GM18907 (cell line): ENCODE measurements around the gene PRDM16.

Experiments used
- ATAC-seq: cut with Tn5 transposase; IDR thresholded peaks from one replicate; pipeline ENCODE4 v1.9.1; 2021; ENCODE audit warnings: mild to moderate bottlenecking, moderate library complexity; ENCODE audit not compliant: unreplicated experiment

Gene PRDM16

DNA sequence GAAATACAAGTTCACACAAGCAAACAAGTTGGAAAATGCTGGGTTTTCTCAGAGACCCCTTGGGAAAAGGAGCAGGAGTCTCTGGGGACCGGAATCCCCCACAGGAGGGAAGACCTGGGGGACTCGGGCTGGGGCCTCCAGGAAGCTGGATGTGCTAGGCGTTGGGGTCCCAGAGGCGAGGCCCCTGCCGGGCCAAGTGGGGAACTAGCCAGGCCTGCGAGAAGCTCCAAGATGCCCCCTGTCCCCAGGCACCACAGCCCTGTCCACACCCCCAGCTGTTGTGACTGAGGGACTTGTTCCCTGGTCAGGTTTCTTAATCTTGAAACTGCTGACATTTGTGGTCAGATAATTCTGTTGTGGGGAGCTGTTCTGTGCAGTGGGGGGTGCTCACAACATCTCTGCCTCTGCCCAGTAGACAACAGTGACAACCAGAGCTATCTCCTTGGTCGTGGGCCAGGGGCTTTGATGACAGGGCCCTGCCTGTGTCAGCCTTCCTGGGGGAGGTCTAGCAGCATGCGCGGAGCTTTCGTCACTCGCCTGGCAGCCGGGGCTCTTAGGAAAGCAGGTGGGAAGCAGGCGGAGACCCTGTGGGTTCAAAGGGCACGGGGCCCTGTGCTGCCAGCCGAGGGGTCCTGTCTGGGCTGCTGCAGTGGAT lies 259.1 kb downstream of the PRDM16 start:
- no peak for ATAC-seq

DNA sequence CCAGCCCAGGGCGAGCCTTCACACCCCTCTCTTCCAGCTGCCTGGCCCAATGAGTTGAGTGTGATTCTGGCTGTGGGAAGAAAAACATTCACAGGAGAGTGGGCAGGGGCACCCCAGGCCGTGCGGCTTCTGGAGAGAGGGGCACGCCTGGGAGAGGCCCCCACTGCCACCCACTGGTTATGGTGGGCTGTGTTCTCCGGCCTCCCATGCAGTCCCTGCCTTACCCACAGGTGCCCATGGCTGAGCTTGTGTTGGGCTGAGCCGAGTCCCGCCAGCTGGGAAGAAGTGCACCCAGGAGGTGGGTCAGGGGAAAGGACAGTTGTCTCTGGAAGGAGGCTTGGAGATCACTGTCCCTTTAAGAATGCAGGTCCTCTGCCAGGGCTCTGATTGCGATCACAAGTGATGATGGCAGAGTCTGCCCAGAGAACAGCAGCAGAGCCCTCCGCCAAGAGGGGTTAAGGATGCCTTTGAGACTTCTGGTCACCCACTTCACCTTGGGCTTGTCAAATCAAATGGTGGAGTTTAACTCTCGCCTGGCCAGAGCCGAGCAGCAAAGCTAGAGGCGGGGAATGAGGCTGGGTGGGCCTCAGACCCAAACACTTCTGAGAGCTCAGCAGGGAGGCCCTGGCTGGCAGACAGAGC lies 260.8 kb downstream of the PRDM16 start:
- ATAC-seq, result no peak

DNA sequence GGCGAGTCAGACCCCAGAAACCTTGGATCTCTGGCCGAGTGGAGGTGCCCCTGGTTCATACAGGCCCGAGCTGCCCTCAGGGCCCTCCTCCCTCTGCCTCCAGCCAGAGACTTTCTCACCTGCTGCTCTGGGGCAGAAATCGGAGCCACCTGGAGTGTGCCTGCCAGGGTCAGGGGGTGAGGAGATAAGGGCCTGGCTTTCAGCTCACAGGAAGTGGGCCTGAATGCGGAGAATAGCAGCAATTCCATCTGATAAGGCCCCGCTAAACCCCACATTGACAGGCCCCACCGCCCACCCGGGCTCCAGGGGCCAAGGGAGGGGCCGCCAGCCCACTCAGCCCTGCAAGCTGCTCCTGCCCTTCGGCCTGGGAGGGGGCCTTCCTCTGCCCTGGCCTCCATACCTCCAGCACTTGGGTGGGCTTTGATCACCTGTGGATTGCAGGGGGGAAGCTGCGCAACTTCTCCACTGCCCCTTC lies 261.8 kb downstream of the PRDM16 start:
- ATAC-seq, result no peak

DNA sequence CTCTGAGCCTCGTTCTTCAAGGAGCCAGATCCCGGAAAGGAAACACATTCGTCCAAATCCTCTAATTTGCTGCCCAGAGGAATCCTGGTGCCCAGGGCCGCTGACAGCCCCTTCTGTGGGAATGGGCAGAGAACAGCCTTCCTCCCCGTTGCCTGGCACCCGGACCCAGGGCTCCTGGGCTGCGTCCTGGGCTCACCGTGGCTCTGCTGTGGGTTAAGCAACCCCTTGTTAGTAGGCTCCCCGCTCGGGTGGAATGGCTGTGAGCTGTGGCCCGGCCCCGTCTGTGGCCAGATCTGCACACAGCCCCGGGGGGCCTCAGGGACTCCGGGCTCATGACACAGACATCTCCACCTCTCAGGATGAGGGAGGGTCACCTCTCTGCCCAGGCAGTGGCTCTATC lies 262.6 kb downstream of the PRDM16 start:
- ATAC-seq, result no peak

DNA sequence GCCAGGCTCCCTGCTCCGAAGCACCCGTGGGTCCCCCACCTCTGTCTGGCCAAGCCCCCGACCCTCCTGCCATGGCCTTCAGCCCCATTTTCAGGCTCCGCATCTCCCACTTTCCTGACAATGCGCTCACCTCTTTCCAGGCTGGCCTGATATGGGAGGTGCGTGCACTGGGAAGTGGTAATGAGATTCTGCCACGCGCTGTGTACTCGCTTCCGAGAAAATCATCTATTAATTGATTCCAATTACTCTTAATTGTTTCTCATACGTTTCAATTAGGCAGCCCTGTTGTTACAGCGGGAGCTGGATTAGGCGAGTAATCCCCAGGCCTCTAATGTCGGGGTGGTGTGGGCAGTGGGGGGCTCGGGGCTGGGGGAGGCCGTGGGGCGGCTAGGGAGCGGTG lies 263.0 kb downstream of the PRDM16 start:
- no peak for ATAC-seq

DNA sequence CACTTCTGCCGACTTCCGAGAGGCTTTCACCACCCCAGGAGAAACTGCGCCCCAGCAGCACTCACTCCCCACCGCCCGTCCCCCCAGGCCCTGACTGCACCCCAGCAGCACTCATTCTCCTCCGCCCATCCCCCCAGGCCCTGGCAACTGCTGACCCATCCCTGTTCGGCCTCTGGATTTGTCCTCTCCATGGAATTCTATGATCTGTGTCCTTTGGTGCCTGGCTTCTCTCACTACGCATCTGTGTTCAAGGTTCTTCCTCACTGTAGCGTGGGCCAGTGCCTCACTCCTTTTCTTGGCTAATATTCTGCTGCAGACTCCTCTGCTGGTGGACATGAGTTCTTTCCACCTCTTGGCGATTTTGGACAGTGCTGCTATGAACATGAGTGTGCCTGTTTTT lies 263.7 kb downstream of the PRDM16 start:
- ATAC-seq, result no peak

DNA sequence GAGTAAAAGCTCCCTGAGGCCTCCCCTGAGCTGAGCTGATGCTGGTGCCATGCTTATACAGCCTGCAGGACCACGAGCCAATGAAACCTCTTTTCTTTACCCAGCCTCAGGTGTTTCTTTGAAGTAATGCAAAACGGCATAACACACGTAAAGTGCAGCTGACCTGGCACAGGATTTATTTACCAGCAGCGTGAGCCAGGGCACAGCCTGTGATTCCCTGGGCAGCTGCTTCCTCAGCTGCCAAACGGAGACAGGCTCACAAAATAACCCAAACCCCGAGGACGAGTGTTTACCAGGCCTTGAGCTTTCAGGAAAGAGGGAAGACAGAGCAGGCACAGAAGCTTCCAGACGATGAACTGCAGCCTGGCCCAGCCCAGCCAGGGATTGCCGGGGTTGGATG lies 264.9 kb downstream of the PRDM16 start:
- no peak for ATAC-seq

DNA sequence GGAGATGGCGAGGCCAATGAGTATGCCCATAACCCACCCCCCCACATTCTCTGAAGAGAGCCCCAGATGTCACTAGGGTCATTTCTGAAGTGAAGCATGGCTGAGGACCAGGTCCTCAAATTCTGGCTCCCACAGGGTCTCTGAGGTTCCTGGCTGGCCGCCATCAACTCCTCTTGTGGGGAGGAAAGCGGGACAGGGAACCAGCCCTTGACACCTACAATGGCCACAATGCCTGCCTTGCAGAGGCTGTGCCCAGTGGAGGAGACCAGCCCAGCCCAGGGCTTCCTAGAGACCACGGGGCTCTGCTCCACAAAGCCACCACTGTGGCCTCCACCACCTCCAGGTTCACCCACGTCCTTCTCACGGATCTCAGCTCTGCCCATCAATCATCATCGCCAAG lies 265.4 kb downstream of the PRDM16 start:
- ATAC-seq, result no peak

DNA sequence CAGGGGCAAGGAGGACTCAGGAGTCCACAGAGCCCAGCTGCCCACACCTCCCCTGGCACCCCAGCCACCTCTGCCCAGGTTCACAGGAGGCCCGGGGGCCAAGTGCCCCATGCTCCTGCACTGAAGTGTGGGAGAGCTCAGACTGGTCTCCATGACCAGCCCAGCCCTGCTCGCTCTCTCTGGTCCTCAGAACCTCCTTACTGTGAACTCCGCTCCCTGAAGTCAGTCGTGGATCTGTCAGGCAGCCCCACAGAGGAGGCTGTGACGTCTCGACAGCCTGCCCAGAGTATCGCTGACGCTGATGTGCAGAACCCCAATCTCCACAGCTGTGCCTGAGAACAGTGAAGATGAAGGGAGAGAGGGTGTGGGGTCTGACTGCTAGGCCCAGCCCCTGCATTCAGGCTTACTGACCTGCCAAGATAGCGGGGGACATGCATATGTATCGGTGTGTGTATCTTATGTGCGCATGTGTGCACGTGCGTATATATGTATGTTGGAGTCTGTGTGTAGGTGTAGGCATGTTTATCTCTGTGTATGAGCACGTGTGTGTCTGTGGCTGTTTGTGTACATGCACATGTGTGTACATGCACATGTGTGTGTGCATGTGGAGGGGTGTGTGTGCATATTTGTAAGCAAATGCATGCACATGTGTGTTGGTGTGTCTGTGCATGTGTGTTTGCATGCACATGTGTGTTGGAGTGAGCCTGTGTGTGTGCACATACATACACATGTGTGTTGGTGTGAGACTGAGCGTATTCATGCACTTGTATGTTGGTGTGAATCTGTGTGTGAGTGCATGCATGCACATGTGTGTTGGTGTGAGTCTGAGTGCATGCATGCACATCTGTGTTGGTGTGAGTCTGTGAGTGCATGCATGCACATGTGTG lies 267.0 kb downstream of the PRDM16 start:
- ATAC-seq, result no peak

DNA sequence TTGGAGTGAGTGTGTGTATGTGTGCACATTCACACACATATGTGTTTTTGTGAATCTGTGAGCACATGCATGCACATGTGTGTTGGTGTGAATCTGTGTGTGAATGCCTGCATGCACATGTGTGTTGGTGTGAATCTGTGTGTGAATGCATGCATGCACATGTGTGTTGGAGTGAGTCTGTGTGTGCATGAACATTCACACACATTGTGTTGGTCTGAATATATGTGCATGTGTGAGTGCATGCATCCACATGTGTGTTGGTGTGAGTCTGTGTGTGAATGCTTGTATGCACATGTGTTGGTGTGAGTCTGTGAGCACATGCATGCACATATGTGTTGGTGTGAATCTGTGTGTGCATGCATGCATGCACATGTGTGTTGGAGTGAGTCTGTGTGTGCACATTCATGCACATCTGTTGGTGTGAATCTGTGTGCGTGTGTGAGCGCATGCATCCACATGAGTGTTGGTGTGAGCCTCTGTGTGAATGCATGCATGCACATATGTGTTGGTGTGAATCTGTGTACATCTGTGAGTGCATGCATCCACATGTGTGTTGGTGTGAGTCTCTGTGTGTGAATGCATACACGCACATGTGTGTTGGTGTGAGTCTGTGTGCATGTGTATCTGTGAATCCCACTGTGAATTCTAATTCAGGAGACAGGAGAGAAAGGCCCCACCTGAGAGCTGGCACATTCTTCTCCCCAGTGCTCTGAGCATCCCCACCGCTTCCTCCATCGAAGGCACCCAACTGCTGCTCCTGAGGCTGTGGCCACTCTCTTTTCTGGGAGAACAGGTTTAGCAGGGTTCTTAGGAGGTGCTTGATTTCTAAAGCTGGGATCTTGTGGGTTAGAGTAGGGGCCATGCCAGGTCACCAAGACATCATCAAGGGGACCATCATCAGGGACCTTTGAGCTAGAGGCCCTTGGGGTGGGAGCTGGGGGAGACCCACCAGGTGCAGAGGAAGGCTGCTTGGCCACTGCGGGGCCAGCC lies 267.9 kb downstream of the PRDM16 start:
- no peak for ATAC-seq

DNA sequence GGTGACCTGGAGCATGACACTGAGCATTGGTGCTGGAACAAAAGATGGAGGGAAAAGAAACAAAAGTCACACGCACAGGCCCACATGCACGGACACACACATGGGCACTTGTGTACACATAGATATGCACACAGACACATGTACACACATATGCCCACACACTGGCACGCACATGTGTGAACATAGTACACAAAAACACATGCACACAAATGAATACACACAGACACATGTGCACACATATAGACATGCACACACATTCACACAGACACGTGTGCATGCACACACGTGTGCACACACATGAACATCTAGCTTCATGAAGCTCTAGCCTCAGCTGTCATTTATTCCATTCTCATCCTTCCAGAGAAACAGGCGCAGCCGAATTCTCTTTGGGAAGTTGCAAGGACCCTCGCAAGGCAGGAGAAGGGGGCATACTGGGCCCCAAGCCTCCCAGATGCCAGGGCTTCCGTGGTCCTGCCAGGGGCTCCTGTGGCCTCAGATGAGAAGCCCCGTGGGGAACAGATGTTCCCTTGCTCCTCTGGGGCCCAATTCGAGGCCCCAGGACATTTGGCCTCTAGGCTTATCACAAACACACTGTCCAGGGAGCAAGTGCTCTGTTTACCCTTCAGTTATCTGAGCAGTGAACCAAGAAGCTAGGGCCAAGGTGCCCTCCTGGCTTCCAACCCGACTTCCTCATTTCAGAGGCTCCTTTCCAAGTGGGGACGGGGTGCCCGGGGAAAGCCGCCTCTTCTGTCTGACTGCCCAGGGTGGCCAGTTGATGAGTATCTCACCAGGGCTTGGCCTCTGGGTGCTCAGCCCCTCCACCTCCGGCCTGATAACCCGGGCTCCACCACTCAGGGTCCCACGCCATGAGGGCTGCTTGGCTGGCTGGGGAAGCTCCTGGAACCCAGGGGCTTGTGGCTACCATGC lies 269.1 kb downstream of the PRDM16 start:
- ATAC-seq, result no peak

DNA sequence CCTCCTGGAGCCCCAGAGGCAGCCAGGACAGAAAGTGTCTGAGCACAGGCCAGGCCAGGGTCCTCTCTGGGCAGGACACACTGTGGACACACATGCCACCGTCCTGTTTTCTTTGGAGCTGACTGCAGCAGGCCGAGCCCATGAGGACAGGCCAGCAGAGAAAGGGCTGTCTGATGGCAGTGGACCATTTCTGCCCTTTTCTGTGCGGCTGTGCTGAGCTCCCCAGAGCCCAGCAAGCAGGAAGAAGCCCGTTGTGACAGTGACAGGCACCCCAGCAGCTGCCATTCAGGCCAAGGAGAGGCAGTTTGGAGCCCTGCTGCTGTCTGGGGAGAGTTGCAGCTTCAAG lies 269.7 kb downstream of the PRDM16 start:
- ATAC-seq, result no peak

DNA sequence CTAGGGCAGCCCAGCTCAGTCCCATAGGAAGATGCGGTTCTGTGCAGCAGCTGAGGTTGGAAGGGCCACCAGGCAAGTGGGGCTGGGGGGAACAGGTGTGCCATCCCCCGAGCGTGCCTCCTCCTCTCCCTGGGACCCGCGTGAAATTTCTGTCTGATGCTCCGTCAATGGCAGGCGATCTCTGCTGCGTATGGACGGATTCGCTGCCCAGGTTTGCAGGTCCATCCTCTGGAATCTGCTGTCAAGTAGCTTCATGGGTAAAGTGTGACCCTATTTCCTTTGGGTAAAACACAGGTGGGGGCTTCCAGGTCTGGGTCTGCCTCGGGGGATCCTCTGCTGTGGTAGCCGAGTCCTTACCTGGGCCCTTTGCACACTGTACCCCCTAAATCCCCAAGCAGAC lies 270.9 kb downstream of the PRDM16 start:
- no peak for ATAC-seq

DNA sequence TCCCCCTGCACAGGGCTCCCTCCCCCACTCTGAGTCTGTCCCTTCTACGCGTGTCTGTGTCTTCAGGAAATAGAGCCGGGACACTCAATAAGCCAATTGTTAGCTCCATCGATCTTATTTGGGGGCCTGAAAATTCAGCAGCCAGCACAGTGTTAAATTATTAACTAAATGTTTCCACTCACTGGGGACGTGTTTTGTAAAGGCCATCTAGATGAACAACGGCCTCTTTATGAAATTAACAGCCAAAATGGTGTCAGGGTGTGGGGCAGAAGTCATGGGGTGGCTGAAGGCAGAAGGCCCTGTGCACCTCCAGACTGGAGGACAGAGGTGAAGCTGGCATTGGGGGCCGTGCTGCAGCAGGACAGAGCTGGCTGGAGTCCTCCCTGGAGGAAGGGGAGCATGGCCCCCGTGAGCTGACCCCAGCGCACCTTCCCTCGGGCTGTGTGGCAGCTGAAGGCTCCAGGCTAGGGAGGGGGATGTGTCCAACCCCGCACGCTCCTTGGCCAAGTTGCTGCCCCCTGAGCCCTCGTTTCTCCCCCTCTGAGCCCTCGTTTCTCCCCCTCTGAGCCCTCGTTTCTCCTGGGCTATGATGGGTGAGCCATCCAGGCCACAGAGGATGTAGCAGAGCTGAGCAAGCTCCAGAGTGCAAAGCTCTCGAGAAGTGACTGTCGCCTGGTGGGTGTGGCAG lies 271.7 kb downstream of the PRDM16 start:
- ATAC-seq, result no peak

DNA sequence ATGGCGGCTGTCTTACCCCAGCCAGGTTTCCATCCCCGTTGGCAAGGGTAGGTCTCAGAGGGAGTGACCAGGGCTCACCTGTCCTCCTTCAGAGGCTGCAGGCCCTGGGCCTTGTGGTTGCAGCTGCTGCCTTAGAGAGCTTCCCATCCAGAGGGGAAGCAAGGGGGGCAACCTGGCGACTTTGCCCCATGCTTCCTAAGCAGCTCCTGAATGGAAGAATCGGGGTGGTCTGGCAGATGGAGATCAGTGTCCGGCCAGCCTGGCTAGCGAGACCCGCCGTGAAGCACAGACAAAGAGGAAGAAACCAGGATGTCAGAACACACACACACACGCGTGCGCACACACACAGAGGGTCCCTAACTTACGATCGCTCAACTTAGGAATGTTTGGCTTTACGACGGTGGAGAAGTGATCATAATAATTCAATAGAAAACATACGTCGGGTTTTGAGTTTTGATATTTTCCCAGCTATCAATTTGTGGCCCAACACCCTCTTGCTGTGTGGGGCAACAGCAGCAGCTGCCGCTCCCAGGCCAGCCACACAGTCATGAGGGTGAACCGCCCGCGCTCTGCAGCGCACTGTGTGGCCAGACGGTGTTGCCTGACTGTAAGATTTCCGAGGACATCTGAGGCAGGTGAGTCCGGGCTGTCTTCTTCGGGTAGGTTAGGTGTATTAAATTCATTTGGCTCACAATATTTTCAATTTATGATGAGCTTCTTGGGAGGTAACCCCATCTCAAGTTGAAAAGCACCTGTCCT lies 272.4 kb downstream of the PRDM16 start:
- ATAC-seq, result no peak

DNA sequence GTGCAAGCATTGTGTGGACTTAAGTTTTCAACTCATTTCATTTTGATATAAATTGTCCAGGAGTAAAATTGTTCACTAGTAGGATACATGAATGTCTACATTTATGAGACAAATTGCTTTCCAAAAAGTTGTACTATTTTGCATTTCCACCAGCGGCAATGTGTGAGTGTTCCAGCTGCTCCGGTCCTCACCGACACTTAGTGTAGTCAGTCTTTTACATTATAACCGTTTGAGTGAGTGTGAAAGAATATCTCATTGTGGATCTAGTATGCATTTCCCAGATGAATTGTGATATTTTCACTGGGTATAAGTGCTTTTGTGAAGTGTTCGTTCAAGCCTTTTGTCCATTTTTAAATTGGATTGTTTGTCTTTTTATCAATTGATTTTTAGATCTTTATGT lies 274.0 kb downstream of the PRDM16 start:
- ATAC-seq, result no peak

DNA sequence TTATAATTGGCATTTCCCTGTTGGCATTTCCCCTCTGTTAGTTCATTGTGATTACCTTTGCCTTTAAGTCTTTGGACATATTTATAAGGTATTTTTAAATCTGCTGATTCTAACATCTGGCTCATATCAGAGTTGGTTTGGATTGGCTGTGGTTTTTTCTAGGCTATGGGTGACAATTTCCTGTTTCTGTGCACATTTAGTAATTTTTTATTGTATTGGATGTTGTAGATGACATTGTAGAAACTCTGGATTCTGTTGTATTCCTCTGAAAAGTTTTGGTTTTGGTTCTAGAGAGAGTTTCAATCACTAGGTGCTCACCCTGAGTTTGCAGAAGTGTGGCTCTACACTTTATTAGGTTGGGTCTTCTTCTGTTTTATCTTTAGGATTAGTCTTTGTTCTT lies 275.4 kb downstream of the PRDM16 start:
- no peak for ATAC-seq

DNA sequence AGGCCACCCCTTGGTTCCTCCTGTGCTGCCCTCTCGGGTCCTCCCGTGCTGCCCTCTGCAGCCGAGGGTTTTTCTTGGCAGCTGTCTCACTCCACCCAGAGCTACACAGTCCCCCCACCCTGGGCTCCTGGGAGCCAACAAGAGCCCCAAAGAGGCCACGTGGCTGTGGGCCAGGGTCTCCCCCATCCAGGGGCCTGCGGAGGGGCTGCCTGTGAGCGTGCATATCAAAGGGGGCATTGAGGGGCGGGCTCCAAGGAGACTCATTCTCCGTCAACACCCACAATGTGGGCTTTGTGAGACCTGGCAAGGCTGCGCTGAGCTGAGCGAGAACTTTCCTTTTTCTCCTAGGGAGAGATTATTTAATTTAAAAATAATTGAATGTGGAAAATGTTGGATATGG lies 276.8 kb downstream of the PRDM16 start:
- no peak for ATAC-seq
